Upper lobe of left lung (tissue), 4 donors: ENCODE results near the gene ZNF207.

Experiments
- EP300 ChIP-seq, 4 donors: sonication (generic); formaldehyde crosslinking; IDR thresholded peaks; one replicate each; pipeline ENCODE4 v1.5.1; 2017; ENCODE audit warnings: antibody characterized with exemption in 4 of 4, control low read depth in 2 of 4
- POLR2A ChIP-seq, 4 donors: fragments of 450-650 bp; IDR thresholded peaks; one replicate each; pipeline ENCODE4 v1.5.1; 2016 to 2017; ENCODE audit warnings: antibody characterized with exemption in 4 of 4, mild to moderate bottlenecking in 2 of 4
- POLR2AphosphoS5 ChIP-seq, 2 donors: sonication (generic); formaldehyde crosslinking; IDR thresholded peaks; one replicate each; pipeline ENCODE4 v1.5.1; 2017; ENCODE audit warnings: antibody characterized with exemption in 2 of 2
- TF ChIP-seq, protein P1 (sequence below), 6 experiments: fragments of 450-650 bp in 4 of 6; fragments of 200-600 bp in 2 of 6; sonication (generic) in 2 of 6; IDR thresholded peaks; one replicate each; pipeline ENCODE4 v1.5.1; 2016 to 2019; ENCODE audit warnings: antibody characterized with exemption in 6 of 6

DNA sequence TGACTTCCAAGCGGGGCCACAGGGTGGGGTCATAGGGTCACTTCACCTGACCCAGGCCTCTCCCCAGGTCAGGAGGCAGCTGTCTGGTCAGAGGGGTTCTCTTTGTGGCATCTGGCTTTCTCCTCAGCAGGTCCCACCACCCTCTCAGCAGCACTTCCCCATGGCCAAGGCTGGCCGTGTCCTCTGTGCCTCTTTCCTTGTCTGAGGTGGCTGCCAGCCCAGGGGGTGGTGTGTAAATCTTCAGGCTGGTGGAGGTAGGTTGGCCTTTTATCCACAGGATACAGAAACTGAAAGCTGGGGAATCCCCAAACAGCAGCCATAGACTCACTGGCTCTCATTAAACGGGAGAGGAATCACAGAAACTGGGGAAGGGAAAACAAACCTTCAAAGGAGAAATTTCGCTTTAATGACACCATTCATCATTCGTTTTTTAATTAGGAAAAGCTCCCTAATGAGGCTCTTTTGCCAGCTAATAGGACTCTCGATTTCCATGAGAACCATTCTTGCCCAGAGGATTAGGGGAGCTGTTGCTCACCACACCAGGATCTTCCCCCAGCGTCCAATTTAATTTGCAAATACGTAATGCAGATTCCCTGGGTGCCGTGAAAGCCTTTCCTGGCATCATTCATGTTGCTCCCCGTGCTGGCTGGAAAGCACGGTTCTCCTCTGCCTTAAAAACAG, 26.0 kb upstream of the ZNF207 start:
- TF ChIP-seq, protein P1, sequence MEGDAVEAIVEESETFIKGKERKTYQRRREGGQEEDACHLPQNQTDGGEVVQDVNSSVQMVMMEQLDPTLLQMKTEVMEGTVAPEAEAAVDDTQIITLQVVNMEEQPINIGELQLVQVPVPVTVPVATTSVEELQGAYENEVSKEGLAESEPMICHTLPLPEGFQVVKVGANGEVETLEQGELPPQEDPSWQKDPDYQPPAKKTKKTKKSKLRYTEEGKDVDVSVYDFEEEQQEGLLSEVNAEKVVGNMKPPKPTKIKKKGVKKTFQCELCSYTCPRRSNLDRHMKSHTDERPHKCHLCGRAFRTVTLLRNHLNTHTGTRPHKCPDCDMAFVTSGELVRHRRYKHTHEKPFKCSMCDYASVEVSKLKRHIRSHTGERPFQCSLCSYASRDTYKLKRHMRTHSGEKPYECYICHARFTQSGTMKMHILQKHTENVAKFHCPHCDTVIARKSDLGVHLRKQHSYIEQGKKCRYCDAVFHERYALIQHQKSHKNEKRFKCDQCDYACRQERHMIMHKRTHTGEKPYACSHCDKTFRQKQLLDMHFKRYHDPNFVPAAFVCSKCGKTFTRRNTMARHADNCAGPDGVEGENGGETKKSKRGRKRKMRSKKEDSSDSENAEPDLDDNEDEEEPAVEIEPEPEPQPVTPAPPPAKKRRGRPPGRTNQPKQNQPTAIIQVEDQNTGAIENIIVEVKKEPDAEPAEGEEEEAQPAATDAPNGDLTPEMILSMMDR (IDR thresholded peaks at IDR 0.05): no peak
- TF ChIP-seq POLR2AphosphoS5 (IDR thresholded peaks at IDR 0.05): no peak
- no peak for TF ChIP-seq POLR2A (IDR thresholded peaks at IDR 0.05)
- TF ChIP-seq EP300 (IDR thresholded peaks at IDR 0.05): no peak
